Fibroblast of mammary gland (primary cell): ENCODE measurements around the gene S1PR3.

ENCODE experiments used
- DNase-seq: peaks from one replicate; pipeline ENCODE4 v3.0.0-alpha.2; 2010; ENCODE audit warnings: low read depth
- H3K4me3 ChIP-seq: 2 replicates; pipeline ENCODE4 v1.5.1; 2011; ENCODE audit warnings: low read depth, mild to moderate bottlenecking, low read length, moderate library complexity; ENCODE audit not compliant: control insufficient read depth
- CTCF ChIP-seq: conservative IDR thresholded peaks from 2 replicates; pipeline ENCODE4 v1.5.1; 2011; ENCODE audit warnings: low read depth, low read length, inconsistent platforms; ENCODE audit not compliant: control insufficient read depth, insufficient read depth

The S1PR3 gene

GRCh38 chr9:88998911-88999310 is 7.6 kb downstream of the S1PR3 start:
- H3K4me3 ChIP-seq = no peak overlapping the region
- peak; percentile 85 for DNase-seq
- TF ChIP-seq CTCF = no peak

GRCh38 chr9:89000371-89000781 is 9.1 kb downstream of the S1PR3 start:
- no peak overlapping the region for H3K4me3 ChIP-seq
- no peak for TF ChIP-seq CTCF
- DNase-seq = no peak

GRCh38 chr9:89000973-89001916 is 10.0 kb downstream of the S1PR3 start:
- DNase-seq = peak; percentile 83
- no peak overlapping the region for H3K4me3 ChIP-seq
- TF ChIP-seq CTCF = peak; percentile 61

GRCh38 chr9:89001917-89002540 is 10.8 kb downstream of the S1PR3 start:
- DNase-seq = no peak
- H3K4me3 ChIP-seq = no peak overlapping the region
- TF ChIP-seq CTCF = no peak

GRCh38 chr9:89002987-89003386 is 11.7 kb downstream of the S1PR3 start:
- no peak for DNase-seq
- no peak overlapping the region for H3K4me3 ChIP-seq
- TF ChIP-seq CTCF = no peak

GRCh38 chr9:89005323-89005722 is 14.1 kb downstream of the S1PR3 start:
- no peak for TF ChIP-seq CTCF
- H3K4me3 ChIP-seq = no peak overlapping the region
- DNase-seq = no peak

GRCh38 chr9:89006267-89006666 is 15.0 kb downstream of the S1PR3 start:
- TF ChIP-seq CTCF = no peak
- H3K4me3 ChIP-seq = no peak overlapping the region
- no peak for DNase-seq
